ENCODE results near the gene ARHGEF12.

Gene ARHGEF12

DNA sequence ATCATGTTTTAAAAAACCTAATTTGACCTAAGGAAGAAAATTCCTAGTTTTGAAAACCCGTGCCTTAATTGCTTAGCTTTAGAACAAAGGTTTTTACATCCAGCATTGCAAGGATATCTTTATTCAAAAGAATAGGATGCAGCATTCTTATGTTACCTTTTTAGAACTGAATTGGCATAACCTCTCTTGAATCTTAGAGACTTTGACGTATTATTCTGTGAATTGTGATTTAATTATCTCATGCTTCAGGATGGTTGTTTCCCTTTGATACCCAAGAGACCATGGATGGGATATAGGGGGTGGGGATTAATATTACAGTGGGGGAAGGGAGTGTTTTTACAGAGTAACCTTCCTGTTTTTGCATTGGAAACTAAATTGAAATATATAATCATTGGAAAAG is 49.4 kb downstream of the ARHGEF12 start:
- in situ Hi-C loops (cut with MboI; ENCODE audit: low sequenced_read_pairs) = no loop called here

GRCh38 chr11:120386318-120386717 is 50.1 kb downstream of the ARHGEF12 start:
- in situ Hi-C loops (cut with MboI; ENCODE audit: low sequenced_read_pairs) = no loop called here

GRCh38 chr11:120386774-120387371 is 50.7 kb downstream of the ARHGEF12 start:
- in situ Hi-C loops (cut with MboI; ENCODE audit: low sequenced_read_pairs) = no loop called here

- in situ Hi-C loops (cut with MboI; ENCODE audit: low sequenced_read_pairs) = no loop called here
These were observed 52.0 kb downstream of the ARHGEF12 start for GRCh38 chr11:120388261-120388660.

DNA sequence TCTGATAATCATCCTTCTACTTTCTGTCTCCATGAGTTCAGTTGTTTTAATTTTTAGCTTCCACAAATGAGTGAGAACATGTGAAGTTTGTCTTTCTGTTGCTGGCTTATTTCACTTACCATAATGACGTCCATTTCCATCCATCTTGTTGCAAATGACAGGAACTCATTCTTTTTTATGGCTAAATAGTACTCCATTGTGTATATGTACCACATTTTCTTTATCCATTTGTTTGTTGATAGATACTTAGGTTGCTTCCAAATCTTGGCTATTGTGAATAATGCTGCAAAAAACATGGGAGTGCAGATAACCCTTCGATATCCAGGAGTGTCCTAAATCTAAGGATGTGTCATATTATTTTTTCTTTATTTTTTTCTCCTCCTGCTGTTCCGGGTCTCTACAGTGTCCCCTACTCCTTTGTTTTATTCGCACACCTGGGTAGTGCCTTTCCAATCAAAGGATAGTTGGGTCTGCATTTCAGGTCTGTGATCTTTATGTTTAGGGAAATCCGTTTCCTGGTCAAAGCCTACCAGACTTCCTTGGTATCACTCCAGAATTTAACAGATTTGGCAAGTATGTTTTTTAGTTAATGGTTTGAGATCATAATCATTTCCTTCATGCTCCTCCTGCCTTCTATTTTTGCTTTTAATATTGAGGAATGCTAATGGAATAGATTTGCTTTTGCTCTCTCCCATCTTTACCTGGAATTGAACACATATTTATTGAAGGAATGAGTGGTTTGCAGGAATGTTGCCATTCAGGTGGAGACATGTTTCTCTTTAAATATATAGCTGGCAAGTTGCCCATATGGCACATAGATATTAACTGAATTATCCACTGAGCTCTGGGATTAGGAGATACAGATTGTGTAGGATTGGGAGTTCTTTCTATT is 53.7 kb downstream of the ARHGEF12 start:
- in situ Hi-C loops (cut with MboI; ENCODE audit: low sequenced_read_pairs) = no loop called here

GRCh38 chr11:120390585-120390922 is 54.3 kb downstream of the ARHGEF12 start:
- in situ Hi-C loops (cut with MboI; ENCODE audit: low sequenced_read_pairs) = no loop called here

GRCh38 chr11:120391292-120391691 is 55.1 kb downstream of the ARHGEF12 start:
- in situ Hi-C loops (cut with MboI; ENCODE audit: low sequenced_read_pairs) = no loop called here

DNA sequence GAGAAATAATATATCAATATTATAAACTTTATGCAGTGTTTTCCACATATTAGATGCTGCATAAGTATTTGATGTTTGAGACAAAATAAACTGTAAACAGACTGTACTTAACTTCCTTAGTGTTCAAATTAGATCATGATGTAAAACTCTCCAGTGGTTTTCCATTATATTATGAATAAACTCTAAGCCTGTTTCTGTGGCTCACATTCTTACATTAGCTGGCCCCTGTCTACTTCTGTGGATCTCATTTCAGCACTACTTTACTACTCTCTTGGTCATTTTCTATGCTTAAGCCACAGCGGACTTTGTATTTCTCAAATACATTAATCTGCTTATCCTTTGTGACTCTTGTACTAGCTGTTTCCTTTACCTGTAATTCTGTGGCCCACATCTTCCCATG is 55.6 kb downstream of the ARHGEF12 start:
- in situ Hi-C loops (cut with MboI; ENCODE audit: low sequenced_read_pairs) = no loop called here

DNA sequence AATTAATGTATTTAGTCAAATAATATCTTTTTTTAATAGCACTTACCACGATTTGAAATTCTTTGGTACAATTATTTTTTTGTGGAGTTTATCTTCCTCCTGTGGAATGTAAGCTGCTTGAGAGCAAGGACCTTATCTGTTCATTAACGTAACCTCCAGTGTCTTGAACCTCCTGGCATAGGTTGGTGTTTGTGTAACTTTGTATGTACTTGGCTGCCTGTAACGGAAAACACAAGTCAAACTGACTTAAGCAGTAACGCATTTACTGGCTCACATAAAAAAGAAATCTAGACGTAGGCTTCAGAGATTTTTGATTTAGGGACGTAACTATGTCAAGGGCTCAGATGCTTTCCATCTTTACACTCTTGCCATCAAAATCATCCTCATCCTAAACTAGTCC is 56.1 kb downstream of the ARHGEF12 start:
- in situ Hi-C loops (cut with MboI; ENCODE audit: low sequenced_read_pairs) = no loop called here

DNA sequence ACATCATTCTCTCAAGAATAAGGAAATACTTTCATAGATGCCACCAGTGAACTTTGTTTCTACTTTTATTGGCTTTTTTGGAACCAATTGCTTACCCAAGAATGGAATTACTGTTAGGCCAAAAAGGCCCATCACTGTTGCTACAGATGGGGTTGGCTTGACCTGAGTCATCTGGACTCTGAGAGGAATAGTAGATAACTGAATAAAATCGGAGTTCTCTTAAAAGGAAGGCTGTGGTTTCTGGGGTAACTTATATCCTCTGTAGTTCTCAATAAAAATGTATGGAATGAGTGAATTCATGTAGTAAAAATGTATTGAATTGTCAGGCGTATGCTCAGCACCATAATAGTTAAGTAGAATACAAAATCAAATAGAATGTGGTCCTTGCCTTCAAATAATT is 56.6 kb downstream of the ARHGEF12 start:
- in situ Hi-C loops (cut with MboI; ENCODE audit: low sequenced_read_pairs) = no loop called here

GRCh38 chr11:120394119-120394518 is 57.9 kb downstream of the ARHGEF12 start:
- in situ Hi-C loops (cut with MboI; ENCODE audit: low sequenced_read_pairs) = no loop called here

- in situ Hi-C loops (cut with MboI; ENCODE audit: low sequenced_read_pairs) = no loop called here
These were observed 59.6 kb downstream of the ARHGEF12 start for GRCh38 chr11:120395778-120396177.

GRCh38 chr11:120398132-120398531 is 61.9 kb downstream of the ARHGEF12 start:
- in situ Hi-C loops (cut with MboI; ENCODE audit: low sequenced_read_pairs) = no loop called here

GRCh38 chr11:120399307-120399706 is 63.1 kb downstream of the ARHGEF12 start:
- in situ Hi-C loops (cut with MboI; ENCODE audit: low sequenced_read_pairs) = no loop called here

DNA sequence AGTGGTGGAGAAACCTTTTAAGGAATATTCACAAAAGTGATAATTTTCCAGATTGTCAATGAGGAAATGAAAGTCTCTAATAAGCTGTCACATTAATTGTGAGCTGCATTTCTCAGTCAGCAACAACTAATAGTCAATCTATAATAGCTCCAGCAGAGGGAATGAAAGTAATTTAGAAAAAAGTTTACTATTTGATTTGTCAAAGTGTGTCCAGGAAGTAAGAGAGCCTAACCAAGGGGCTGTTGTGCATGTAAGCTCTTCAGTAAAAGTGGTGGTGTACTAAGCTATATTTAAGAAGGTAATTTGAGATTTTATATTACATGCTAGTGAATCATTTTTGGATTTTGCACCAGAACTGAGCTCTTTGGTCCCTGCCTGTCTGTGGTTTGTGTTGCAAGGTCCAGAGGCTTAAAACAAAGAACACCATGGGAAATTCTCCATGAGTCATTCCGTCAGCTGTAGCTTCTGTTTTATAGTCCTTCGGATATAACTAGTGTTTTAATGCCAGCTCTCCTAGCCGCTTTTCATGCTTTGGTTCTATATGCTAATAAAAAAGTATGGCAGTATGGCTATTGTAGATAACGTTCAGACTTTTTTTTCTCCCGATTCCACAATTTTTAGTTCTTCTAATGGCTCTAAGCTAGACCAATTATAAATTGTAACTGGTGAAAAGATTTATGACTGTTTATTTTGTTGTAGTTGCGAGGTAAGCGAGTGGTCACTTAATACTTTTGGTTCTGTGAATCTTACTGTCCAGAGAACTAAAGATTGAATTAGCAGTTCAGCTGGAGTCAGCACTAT is 64.6 kb downstream of the ARHGEF12 start:
- in situ Hi-C loops (cut with MboI; ENCODE audit: low sequenced_read_pairs) = no loop called here

DNA sequence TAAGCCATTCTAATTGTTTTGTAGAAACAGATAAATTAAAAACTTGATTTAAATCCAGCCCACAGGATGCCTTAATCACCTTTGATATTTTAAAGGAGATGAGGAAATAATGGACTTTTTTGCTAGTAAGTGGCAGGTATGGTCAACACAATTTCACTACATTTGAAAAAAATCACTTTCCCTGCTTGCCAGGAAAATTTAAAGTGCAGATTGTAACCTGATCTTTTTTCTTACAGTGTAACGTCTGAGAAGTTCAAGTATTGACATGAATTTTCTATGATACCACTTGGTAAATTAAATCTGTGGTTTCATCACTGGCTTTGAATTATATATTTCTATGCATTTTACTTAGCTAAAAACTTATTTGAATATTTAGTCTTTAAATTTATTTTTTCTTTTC is 65.3 kb downstream of the ARHGEF12 start:
- in situ Hi-C loops (cut with MboI; ENCODE audit: low sequenced_read_pairs) = no loop called here

DNA sequence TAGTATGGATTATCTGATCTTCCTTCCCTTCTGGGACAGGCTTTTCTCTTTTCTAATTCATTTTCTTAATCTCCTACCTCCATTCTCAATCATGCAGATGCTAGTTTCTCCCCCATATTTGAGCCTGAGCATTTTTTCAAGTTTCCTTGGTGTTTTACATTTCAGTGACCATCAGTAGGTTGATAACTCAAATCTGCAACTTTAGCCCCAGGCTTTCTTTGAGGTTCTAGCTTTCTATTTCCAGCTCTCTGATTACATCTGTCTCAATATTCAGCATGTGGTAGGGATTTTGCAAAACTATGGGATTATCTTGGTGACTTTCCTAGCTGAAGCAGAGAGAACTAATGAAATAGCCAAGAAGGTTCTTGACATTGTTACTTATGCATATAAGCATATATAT is 67.8 kb downstream of the ARHGEF12 start:
- in situ Hi-C loops (cut with MboI; ENCODE audit: low sequenced_read_pairs) = no loop called here

DNA sequence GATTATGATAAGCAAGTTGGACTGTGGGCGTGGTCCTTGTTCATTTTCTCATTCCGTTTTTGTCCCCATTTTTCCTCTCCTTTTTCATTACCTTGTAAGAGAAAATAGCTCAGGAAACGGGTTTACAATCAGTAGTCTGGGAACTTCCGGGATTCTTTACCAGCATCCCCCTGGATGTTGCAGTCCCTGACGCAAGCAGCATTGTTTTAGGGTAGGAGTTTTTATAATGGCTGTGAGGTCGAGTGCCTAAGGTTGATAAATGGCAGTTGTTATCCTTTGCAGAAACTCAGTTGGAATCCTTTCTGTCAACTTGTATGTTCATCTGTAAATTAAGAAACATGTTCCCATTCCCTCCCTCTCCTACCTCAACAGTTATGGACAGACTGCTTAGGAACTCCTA is 68.3 kb downstream of the ARHGEF12 start:
- in situ Hi-C loops (cut with MboI; ENCODE audit: low sequenced_read_pairs) = no loop called here

GRCh38 chr11:120409655-120410054 is 73.4 kb downstream of the ARHGEF12 start:
- in situ Hi-C loops (cut with MboI; ENCODE audit: low sequenced_read_pairs) = no loop called here

- in situ Hi-C loops (cut with MboI; ENCODE audit: low sequenced_read_pairs) = no loop called here
These were observed 74.6 kb downstream of the ARHGEF12 start for GRCh38 chr11:120410622-120411380.

GRCh38 chr11:120413480-120413879 is 77.3 kb downstream of the ARHGEF12 start:
- in situ Hi-C loops (cut with MboI; ENCODE audit: low sequenced_read_pairs) = no loop called here

Data from HL-60/S4 treated with retinoic acid at 250 ng/mL for 4 days and 3 days (cell line).